ENCODE data around the gene CD151. TPM values are rescaled to one million over a fixed set of nuclear protein-coding genes. Genes with fewer than 3 reads are reported as not detected.

The CD151 gene
- total and polyA plus RNA-seq, 9 donors, result 133 to 178 (median 147) TPM

- 100% methylated on average over 1 of the region's 6 CpGs for WGBS (ENCODE audit: insufficient coverage)
- peaks cover 39% of the 10 kb centered on the region for H3K36me3 ChIP-seq (ENCODE audit: control insufficient read depth, insufficient read depth, low read length)
- H3K4me1 ChIP-seq (ENCODE audit: control insufficient read depth, insufficient read depth, low read length), result peaks cover 33% of the 10 kb centered on the region
- H3K27me3 ChIP-seq (ENCODE audit: control insufficient read depth, insufficient read depth, low read length), result no peaks in the 10 kb centered on the region
- no peak overlapping the region for H3K4me3 ChIP-seq (ENCODE audit: low read length)
- H3K27ac ChIP-seq (ENCODE audit: low read length), result no peak overlapping the region
- H3K9me3 ChIP-seq (replicated peaks; ENCODE audit: control insufficient read depth, low read depth, low read length), result no peaks in the 10 kb centered on the region
- no peak for DNase-seq
Measured at GRCh38 chr11:813072-813455, 19.7 kb upstream of the CD151 start.

- no peak overlapping the region for H3K4me3 ChIP-seq (ENCODE audit: low read length)
- no peak for DNase-seq
- H3K36me3 ChIP-seq (ENCODE audit: control insufficient read depth, insufficient read depth, low read length), result peaks cover 39% of the 10 kb centered on the region
- H3K9me3 ChIP-seq (replicated peaks; ENCODE audit: control insufficient read depth, low read depth, low read length), result no peaks in the 10 kb centered on the region
- H3K4me1 ChIP-seq (ENCODE audit: control insufficient read depth, insufficient read depth, low read length), result peaks cover 31% of the 10 kb centered on the region
- no peaks in the 10 kb centered on the region for H3K27me3 ChIP-seq (ENCODE audit: control insufficient read depth, insufficient read depth, low read length)
- no peak overlapping the region for H3K27ac ChIP-seq (ENCODE audit: low read length)
- 85% methylated on average over 4 of the region's 9 CpGs for WGBS (ENCODE audit: insufficient coverage)
Measured at GRCh38 chr11:813456-814096, 19.2 kb upstream of the CD151 start.

GRCh38 chr11:815675-816432 lies 16.9 kb upstream of the CD151 start:
- peaks cover 33% of the 10 kb centered on the region for H3K4me1 ChIP-seq (ENCODE audit: control insufficient read depth, insufficient read depth, low read length)
- 75% methylated on average over 8 of the region's 11 CpGs for WGBS (ENCODE audit: insufficient coverage)
- H3K4me3 ChIP-seq (ENCODE audit: low read length), result no peak overlapping the region
- no peaks in the 10 kb centered on the region for H3K27me3 ChIP-seq (ENCODE audit: control insufficient read depth, insufficient read depth, low read length)
- H3K36me3 ChIP-seq (ENCODE audit: control insufficient read depth, insufficient read depth, low read length), result peaks cover 39% of the 10 kb centered on the region
- no peak for DNase-seq
- H3K27ac ChIP-seq (ENCODE audit: low read length), result no peak overlapping the region
- no peaks in the 10 kb centered on the region for H3K9me3 ChIP-seq (replicated peaks; ENCODE audit: control insufficient read depth, low read depth, low read length)

- H3K27ac ChIP-seq (ENCODE audit: low read length), result no peak overlapping the region
- H3K4me1 ChIP-seq (ENCODE audit: control insufficient read depth, insufficient read depth, low read length), result peaks cover 33% of the 10 kb centered on the region
- 61% methylated on average over 2 of the region's 11 CpGs for WGBS (ENCODE audit: insufficient coverage)
- H3K9me3 ChIP-seq (replicated peaks; ENCODE audit: control insufficient read depth, low read depth, low read length), result no peaks in the 10 kb centered on the region
- no peak overlapping the region for H3K4me3 ChIP-seq (ENCODE audit: low read length)
- H3K36me3 ChIP-seq (ENCODE audit: control insufficient read depth, insufficient read depth, low read length), result peaks cover 36% of the 10 kb centered on the region
- H3K27me3 ChIP-seq (ENCODE audit: control insufficient read depth, insufficient read depth, low read length), result no peaks in the 10 kb centered on the region
- no peak for DNase-seq
Measured at GRCh38 chr11:816433-816779, 16.3 kb upstream of the CD151 start.

GRCh38 chr11:818396-819128 lies 14.2 kb upstream of the CD151 start, which contains the start of gene PNPLA2:
Gene PNPLA2, plus strand, starts transcription at chr11:818914. Its CDS starts 805 bp downstream, at chr11:819719.
- DNase-seq, result no peak

GRCh38 chr11:819129-819931 lies 13.4 kb upstream of the CD151 start:
- Histone ChIP-seq H3K36me3 (ENCODE audit: control insufficient read depth, insufficient read depth, low read length) (peaks cover 28% of the 10 kb centered on the region), H3K27ac (ENCODE audit: low read length) (peak overlapping the region; percentile 59), H3K27me3 (ENCODE audit: control insufficient read depth, insufficient read depth, low read length) (no peaks in the 10 kb centered on the region), H3K9me3 (replicated peaks; ENCODE audit: control insufficient read depth, low read depth, low read length) (no peaks in the 10 kb centered on the region), H3K4me3 (ENCODE audit: low read length) (peak overlapping the region; percentile 73), H3K4me1 (ENCODE audit: control insufficient read depth, insufficient read depth, low read length) (peaks cover 42% of the 10 kb centered on the region)
- peak; percentile 95 for DNase-seq
- WGBS (ENCODE audit: insufficient coverage), result under 1% methylated on average over 92 of the region's 96 CpGs

More at GRCh38 chr11:818396-819128, 14.2 kb upstream of the CD151 start, which contains the start of gene PNPLA2:
- H3K9me3 ChIP-seq (replicated peaks; ENCODE audit: control insufficient read depth, low read depth, low read length), result no peaks in the 10 kb centered on the region
- peaks cover 25% of the 10 kb centered on the region for H3K36me3 ChIP-seq (ENCODE audit: control insufficient read depth, insufficient read depth, low read length)
- peak within 1 kb of the TSS; percentile 73 for H3K4me3 ChIP-seq (ENCODE audit: low read length)
- no peaks in the 10 kb centered on the region for H3K27me3 ChIP-seq (ENCODE audit: control insufficient read depth, insufficient read depth, low read length)
- H3K4me1 ChIP-seq (ENCODE audit: control insufficient read depth, insufficient read depth, low read length), result peaks cover 35% of the 10 kb centered on the region
- peak within 1 kb of the TSS; percentile 59 for H3K27ac ChIP-seq (ENCODE audit: low read length)
- 17% methylated on average over 19 of the region's 20 CpGs for WGBS (ENCODE audit: insufficient coverage)

GRCh38 chr11:819943-820649 lies 12.7 kb upstream of the CD151 start:
- Histone ChIP-seq H3K36me3 (ENCODE audit: control insufficient read depth, insufficient read depth, low read length) (peaks cover 27% of the 10 kb centered on the region), H3K4me1 (ENCODE audit: control insufficient read depth, insufficient read depth, low read length) (peaks cover 48% of the 10 kb centered on the region), H3K9me3 (replicated peaks; ENCODE audit: control insufficient read depth, low read depth, low read length) (no peaks in the 10 kb centered on the region), H3K27ac (ENCODE audit: low read length) (peak overlapping the region; percentile 42), H3K27me3 (ENCODE audit: control insufficient read depth, insufficient read depth, low read length) (no peaks in the 10 kb centered on the region), H3K4me3 (ENCODE audit: low read length) (peak overlapping the region; percentile 73)
- DNase-seq, result peak; percentile 80
- 4% methylated on average over 46 of the region's 47 CpGs for WGBS (ENCODE audit: insufficient coverage)

- Histone ChIP-seq H3K4me1 (ENCODE audit: control insufficient read depth, insufficient read depth, low read length) (peaks cover 55% of the 10 kb centered on the region), H3K36me3 (ENCODE audit: control insufficient read depth, insufficient read depth, low read length) (peaks cover 23% of the 10 kb centered on the region), H3K9me3 (replicated peaks; ENCODE audit: control insufficient read depth, low read depth, low read length) (no peaks in the 10 kb centered on the region), H3K27ac (ENCODE audit: low read length) (peak overlapping the region; percentile 38), H3K27me3 (ENCODE audit: control insufficient read depth, insufficient read depth, low read length) (peaks cover 6% of the 10 kb centered on the region), H3K4me3 (ENCODE audit: low read length) (peak overlapping the region; percentile 73)
- WGBS (ENCODE audit: insufficient coverage), result 55% methylated on average over 9 of the region's 11 CpGs
- peak; percentile 64 for DNase-seq
Measured at GRCh38 chr11:820655-821511, 11.9 kb upstream of the CD151 start.
